ENCODE measurements around the gene FN1.

The FN1 gene

GRCh38 chr2:215441560-215442400, 5.9 kb upstream of the FN1 start:
- DNase-seq (ENCODE audit: low spot score): no peak

GRCh38 chr2:215439980-215440512, 4.2 kb upstream of the FN1 start:
- DNase-seq (ENCODE audit: low spot score): no peak

- no peak for DNase-seq (ENCODE audit: low spot score)
Observed at GRCh38 chr2:215439404-215439803, 3.5 kb upstream of the FN1 start.

GRCh38 chr2:215437614-215438013, 1.7 kb upstream of the FN1 start:
- DNase-seq (ENCODE audit: low spot score): no peak

- no peak for DNase-seq (ENCODE audit: low spot score)
Observed at GRCh38 chr2:215436705-215437565, 1.1 kb upstream of the FN1 start.

GRCh38 chr2:215435280-215435869, 493 bp downstream of the FN1 start:
- DNase-seq (ENCODE audit: low spot score): no peak

- DNase-seq (ENCODE audit: low spot score): no peak
Observed at GRCh38 chr2:215434447-215435279, 1.2 kb downstream of the FN1 start.

GRCh38 chr2:215432759-215433594, 2.9 kb downstream of the FN1 start:
- DNase-seq (ENCODE audit: low spot score): no peak

GRCh38 chr2:215431778-215432758, 3.8 kb downstream of the FN1 start:
- no peak for DNase-seq (ENCODE audit: low spot score)

GRCh38 chr2:215431290-215431689, 4.6 kb downstream of the FN1 start:
- DNase-seq (ENCODE audit: low spot score): no peak

- DNase-seq (ENCODE audit: low spot score): no peak
Observed at GRCh38 chr2:215430528-215431187, 5.2 kb downstream of the FN1 start.

GRCh38 chr2:215429424-215429823, 6.4 kb downstream of the FN1 start:
- no peak for DNase-seq (ENCODE audit: low spot score)

- DNase-seq (ENCODE audit: low spot score): no peak
Observed at GRCh38 chr2:215428060-215428910, 7.6 kb downstream of the FN1 start.

- DNase-seq (ENCODE audit: low spot score): no peak
Observed at GRCh38 chr2:215427585-215427984, 8.3 kb downstream of the FN1 start.

- no peak for DNase-seq (ENCODE audit: low spot score)
Observed at GRCh38 chr2:215425021-215425782, 10.7 kb downstream of the FN1 start.

- no peak for DNase-seq (ENCODE audit: low spot score)
Observed at GRCh38 chr2:215423928-215424540, 11.8 kb downstream of the FN1 start.

- DNase-seq (ENCODE audit: low spot score): no peak
Observed at GRCh38 chr2:215423234-215423633, 12.6 kb downstream of the FN1 start.

Measured in CD4-positive, alpha-beta T cell treated with Interleukin-15 for 4 hours (primary cell).